Activated T-cell treated with anti-CD3 and anti-CD28 coated beads, Interleukin-2, amount 50 U/mL, for 48 hours (primary cell): ENCODE data around the gene EHMT2.

Experiments used
- DNase-seq, 2 experiments: peaks; one replicate each; pipeline ENCODE4 v3.0.0-alpha.2; 2020

The EHMT2 gene

GRCh38 chr6:31888276-31889258 lies 8.9 kb downstream of the EHMT2 start:
- DNase-seq = peak; percentile 75 to 77

- DNase-seq = no peak
These were observed 10.1 kb downstream of the EHMT2 start for GRCh38 chr6:31887173-31888007.

GRCh38 chr6:31886541-31886991 lies 10.9 kb downstream of the EHMT2 start:
- no peak for DNase-seq

GRCh38 chr6:31884528-31885035 lies 12.9 kb downstream of the EHMT2 start:
- no peak for DNase-seq

- no peak for DNase-seq
These were observed 13.8 kb downstream of the EHMT2 start for GRCh38 chr6:31883676-31884075.

GRCh38 chr6:31882344-31882743 lies 15.2 kb downstream of the EHMT2 start:
- DNase-seq = no peak

GRCh38 chr6:31881136-31881859 lies 16.2 kb downstream of the EHMT2 start:
- no peak for DNase-seq

- no peak for DNase-seq
These were observed 16.9 kb downstream of the EHMT2 start for GRCh38 chr6:31880616-31881015.

GRCh38 chr6:31879901-31880300 lies 17.6 kb downstream of the EHMT2 start:
- no peak for DNase-seq

- DNase-seq = no peak
These were observed 18.4 kb downstream of the EHMT2 start for GRCh38 chr6:31879143-31879542.

- DNase-seq = no peak
These were observed 18.8 kb downstream of the EHMT2 start, which contains the start of gene SLC44A4 for GRCh38 chr6:31878726-31879125. TSS of gene SLC44A4 (minus strand) at chr6:31878997. CDS start at chr6:31878980, 17 bp downstream.

GRCh38 chr6:31878222-31878621 lies 19.3 kb downstream of the EHMT2 start:
- DNase-seq = no peak

- DNase-seq = no peak
These were observed 19.8 kb downstream of the EHMT2 start for GRCh38 chr6:31877651-31878161.

GRCh38 chr6:31877125-31877650 lies 20.3 kb downstream of the EHMT2 start:
- DNase-seq = no peak

GRCh38 chr6:31876357-31876756 lies 21.1 kb downstream of the EHMT2 start:
- DNase-seq = no peak

- no peak for DNase-seq
These were observed 21.6 kb downstream of the EHMT2 start for GRCh38 chr6:31875877-31876276.

GRCh38 chr6:31874836-31875572 lies 22.5 kb downstream of the EHMT2 start:
- DNase-seq = no peak

- DNase-seq = no peak
These were observed 23.3 kb downstream of the EHMT2 start for GRCh38 chr6:31874084-31874670.

- DNase-seq = no peak
These were observed 26.3 kb downstream of the EHMT2 start for GRCh38 chr6:31871046-31871659.

- DNase-seq = no peak
These were observed 27.0 kb downstream of the EHMT2 start for GRCh38 chr6:31870385-31870921.
